ENCODE data around the gene PRICKLE2.

Gene PRICKLE2

DNA sequence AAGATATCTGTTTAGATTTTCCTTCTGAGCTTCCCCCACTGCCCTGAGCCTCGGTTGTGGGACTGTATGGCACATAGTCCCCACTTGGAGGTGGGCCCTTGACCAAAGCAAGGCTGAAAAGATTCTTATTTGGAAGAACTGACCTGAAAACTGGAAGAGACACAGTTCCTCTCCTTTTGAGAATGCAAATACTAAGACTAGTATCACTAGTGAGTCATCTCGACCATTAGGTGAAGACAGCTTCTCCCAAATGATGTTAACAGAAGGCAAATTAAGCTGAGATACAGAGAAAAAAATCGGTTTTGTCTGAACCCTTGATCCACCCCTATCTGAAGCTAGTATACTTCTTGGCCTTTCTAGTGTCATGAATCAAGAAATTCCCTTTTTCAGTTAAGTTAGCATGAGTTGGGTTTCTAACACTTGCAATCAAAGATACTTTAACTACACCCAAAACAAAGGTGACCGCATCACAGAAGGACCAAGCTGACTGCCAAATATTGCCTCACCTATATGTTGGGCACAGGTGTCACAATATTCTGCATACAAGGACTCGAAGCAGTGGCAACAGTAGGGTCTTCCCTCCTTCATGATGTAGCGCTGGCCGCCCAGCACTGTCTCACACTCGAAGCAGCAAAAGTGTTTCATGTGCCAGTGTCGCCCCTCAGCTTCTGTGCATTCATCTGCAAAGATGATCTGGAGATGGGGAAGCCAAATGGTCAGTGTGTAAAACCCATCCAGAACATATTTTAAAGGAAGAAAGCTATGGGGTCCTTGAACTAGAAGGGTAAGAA lies 72.4 kb downstream of the PRICKLE2 start:
- no peak for DNase-seq

- DNase-seq: no peak
Observed at GRCh38 chr3:64152086-64152485, 73.2 kb downstream of the PRICKLE2 start.

- no peak for DNase-seq
Observed at GRCh38 chr3:64151342-64151871, 73.9 kb downstream of the PRICKLE2 start.

GRCh38 chr3:64150623-64151207 lies 74.6 kb downstream of the PRICKLE2 start:
- peak; percentile 5 for DNase-seq

GRCh38 chr3:64149886-64150285 lies 75.4 kb downstream of the PRICKLE2 start:
- no peak for DNase-seq

DNA sequence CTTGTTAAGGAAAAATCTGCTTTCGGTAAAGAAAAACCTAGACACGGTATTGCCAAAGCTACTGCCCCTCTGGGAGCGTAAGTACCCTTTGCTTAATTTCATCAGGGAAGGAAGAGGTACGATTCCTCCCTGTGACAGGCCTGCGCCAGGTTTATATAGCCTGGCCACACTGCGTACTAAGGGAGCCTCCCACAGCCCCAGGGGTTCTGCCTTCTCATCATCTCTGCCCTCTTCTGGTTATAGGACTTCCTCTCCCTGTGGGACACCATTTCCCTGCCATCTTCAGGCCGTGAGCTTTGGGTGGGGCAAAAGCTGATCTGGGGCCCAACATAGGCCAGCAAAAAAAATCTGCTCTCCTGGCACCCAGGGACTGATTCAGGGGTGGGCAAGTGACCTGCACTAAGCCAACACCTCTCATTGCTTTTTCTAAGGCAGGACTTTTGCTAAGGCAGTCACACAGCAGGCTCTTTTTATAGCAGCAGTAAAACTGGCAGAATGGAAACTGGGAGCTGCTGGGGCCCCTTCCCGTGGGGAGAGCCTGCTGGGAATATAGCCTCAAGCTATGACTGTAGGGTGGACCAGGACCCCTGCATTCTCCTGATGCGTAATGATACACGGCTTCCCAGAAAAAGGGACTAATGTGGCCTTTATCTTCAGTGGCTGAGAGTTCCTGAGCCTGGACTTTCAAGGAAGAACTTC lies 76.2 kb downstream of the PRICKLE2 start:
- no peak for DNase-seq

DNA sequence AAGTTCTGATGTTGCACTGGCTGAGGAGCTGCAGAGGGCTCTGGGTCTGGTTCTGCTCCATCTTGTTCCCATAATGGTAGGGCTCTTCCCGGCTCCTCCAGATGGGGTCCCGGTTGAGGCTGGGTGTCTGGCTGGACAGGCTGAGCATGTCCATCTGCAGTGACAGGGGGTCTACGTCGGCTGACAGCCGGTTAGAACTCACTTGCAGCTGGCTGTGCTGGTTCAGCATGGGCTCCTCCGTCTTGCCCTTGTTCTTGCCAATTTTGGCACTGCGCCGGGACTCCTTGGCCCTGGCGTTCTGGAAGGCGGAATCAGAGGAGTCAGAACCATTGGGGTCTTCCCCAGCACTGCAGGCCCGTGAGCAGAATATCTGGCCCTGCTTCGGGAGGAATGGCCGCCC lies 78.1 kb downstream of the PRICKLE2 start:
- DNase-seq: no peak

GRCh38 chr3:64145438-64145837 lies 79.8 kb downstream of the PRICKLE2 start:
- no peak for DNase-seq

DNA sequence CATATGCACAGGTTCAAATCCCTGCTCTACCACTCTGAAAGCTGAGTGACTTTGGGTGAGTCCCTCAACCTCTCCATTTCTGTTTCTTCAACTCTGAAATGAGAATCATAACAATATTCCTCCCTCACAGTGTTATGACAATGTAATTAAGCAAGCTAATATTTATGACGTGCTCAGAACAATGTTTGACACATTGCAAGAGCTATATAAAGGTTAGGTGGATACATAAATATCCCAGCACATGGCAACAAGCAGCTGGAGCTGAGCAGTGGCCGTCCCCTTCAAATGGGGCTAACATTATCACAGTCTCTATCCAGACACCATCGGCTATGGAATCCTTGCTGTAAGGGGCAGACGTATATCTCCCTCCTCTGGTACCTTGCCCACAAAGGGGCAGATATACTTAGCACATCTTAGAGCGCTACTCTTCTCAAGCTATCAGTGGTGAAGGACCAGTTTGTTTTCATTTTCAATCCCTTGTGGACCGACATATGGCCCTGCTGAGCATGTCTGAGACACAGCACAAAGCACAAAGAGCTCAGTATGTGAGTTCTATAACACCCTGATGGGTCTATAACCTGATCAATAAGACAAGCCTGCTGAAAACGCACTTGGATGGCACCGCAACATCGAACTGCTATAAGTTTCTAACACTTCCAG lies 80.9 kb downstream of the PRICKLE2 start:
- no peak for DNase-seq

DNA sequence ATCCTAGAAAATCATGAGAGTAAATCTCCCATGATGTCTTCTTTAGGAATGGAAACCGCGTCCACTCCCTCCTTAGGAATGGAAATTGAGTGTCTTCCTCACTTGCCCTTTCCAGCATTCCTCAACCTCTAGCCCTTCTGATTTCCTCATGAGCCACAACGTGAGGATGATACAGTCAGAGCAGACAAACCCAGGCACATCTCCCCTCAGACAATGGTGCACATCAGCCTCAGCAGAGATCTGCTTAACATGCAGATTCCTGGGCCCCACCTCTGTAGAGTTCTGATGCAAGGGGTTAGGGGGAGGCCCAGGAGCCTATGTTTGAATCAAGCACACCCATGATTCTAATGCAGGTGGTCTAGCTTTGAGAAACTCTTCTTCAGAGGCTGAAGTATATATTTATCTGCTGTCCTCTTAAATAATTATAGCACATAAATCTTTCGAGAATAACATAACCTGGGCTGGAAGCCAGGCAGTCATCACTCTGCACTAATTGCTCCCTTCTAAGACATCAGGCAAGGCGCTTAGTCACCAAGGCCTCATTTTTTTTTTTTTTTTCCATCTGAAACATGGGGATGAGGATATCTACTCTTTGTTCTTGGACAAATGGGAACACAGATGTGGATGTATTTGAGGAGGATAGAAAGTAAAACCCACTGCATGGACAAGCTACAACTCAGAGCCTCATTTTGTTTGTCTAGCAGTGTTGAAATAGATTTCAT lies 81.7 kb downstream of the PRICKLE2 start:
- no peak for DNase-seq

DNA sequence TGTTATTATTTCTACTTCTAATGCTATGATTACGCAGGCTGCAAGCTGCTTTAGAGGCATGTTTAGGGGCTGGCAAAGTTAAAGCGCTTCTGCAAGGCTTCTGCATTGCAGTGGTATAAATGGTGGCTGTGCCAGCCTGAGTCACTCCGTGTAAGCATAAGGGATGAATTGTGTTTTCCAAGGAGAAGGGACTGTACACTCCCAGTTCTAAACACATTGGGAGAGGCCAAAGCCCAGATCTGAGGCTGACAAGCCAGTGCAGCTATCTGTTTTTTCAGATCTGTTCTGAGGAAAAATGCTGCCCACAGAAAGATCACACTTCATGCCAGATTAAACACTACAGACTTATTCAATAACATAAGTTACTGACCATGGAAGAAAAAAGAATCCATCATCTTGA lies 83.8 kb downstream of the PRICKLE2 start:
- DNase-seq: no peak

- no peak for DNase-seq
Observed at GRCh38 chr3:64140651-64141050, 84.6 kb downstream of the PRICKLE2 start.

DNA sequence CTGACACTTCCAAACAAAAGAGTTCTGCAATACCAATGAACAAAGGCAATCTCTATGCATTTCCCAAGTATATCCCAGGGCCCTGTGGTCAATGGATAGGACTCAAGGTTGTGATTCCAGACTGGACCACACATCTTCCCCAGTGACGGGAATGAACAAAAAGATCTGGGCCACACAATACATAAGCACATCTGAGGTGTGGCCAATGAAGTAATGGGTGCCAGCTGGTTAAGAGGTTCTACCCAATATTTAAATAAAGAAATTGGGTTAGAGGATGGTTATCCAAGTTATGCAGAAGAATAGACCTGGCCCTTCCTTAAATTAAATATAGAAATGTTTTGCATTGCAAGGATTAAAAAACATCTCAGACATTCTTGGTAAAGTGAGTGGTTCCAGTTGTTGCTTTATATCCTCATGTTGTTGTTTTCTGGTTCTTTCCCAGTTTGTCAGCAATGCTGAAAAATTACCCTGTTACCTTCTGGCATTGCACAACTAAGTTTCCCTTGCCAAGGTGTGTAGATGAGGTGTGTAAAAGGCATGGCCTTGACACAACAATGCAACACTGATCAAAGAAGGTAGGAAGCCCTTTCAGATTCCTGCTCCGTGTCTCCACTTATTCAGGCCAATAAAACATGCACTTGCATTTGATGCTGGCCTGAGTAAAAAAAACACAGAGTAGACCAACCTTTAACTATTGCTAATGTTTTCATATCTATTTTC lies 86.5 kb downstream of the PRICKLE2 start:
- DNase-seq: no peak

DNA sequence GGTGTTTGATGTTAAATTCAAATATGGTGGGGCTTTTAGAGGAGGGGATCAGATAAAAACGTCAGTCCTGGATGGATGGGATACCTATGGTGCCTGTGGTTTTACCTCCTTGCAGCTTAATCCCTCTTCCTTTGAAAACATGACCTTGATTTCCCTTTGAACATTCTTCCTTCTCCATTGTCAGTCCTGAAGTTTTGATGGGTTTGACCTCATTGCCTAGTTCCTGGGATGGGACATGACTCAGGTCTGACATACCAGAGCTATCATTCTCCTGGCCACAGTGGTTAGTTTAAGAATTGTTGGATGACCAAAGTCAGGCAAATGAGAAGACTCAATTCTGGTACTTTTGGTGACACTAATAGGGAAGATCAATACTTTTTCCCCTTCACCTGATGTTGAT lies 87.2 kb downstream of the PRICKLE2 start:
- DNase-seq: no peak

DNA sequence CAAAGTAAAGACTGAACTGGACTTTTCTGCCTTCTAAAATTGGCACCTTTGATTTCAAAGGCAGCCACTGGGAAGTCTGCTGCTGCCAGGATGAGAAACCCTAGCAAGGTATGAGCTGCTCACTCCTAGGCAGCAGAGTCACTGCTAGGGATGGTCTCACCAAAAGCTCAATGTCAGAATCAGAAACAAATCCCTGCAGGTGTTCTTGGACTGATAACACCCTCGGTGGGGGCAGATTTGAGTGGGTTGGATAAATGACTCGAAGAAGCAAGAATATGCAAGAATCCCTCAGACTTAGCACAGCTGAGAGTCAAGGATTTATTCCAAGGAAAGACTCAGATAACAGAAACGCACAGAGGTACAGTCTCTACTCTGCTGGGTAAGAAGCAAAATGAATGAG lies 90.4 kb downstream of the PRICKLE2 start:
- no peak for DNase-seq

GRCh38 chr3:64133987-64134386 lies 91.3 kb downstream of the PRICKLE2 start:
- DNase-seq: no peak

DNA sequence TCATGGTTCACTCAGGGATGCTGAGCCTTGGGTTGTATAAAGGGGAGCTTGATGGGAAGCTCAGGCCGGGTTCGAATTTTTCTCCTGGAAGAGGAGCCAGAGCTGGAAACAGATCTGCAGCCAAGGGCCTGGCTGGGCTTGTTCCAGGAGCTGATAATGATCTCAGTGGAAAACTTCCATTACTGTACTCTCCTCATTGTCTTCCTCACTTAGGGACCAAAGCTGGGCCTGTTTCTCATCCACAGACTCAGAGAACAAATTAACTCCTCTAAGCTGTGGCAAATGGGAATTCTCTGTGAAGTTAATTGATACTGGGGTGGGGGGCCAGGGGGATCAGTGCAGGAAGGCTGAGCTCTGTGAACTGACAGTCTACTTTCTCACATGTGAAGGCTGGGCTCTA lies 92.0 kb downstream of the PRICKLE2 start:
- no peak for DNase-seq

DNA sequence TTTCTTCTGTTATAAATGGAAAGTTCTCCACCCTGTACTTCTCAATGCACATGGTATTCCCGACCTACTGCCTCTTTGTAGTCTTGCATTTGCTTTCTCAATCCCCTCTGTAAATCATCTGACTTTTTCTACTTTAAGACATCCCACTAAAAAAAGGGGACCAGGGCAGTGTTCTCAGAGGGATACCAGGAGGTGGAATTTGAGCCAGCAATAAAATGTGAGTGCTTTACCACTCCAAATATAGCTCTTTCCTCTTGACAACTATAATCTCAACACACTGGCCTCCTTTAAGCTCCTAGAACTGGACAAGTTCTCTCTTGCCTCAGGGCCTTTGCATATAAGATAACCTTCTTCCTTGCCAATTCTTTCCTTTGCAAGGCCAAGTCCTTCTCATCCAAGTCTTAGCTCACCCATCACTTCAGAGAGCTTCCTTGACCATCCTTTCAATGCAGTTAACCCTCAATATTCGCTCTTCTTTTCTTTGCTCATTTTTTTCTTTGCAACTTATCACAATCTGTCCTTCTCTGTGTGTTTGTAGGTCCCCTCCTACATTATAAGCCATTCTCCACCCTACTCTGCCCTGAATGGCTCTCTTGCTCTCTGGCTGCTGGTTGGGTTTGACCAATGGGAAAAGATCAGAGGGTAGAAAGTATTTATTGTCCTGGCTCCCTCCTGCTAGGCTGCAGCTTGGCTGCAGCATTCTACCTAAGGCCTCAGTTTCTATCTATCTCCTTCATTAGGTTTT lies 93.4 kb downstream of the PRICKLE2 start:
- DNase-seq: no peak

GRCh38 chr3:64130436-64130835 lies 94.8 kb downstream of the PRICKLE2 start:
- no peak for DNase-seq

DNA sequence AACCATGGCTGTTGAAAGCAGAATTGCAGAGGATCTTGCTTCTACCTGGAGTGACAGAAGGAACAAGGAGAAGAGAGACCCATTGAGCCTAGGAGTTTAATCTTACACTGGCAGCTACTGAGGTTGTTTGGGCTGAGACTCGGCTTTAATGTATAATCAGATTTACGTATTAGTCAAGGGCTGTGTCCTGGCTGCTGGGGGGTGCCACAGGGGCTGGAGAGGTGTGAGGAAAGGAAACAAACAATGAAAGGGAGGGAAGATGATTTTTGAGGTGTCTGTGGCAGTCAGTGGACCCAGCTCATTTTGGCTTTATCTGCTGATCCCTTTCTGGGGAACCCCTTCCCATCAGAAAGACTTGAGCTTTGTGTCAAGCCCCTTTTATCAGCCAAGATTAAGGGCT lies 95.7 kb downstream of the PRICKLE2 start:
- DNase-seq: no peak

- no peak for DNase-seq
Observed at GRCh38 chr3:64129106-64129505, 96.2 kb downstream of the PRICKLE2 start.
